Tibial artery (tissue), 4 donors: ENCODE results near the gene ZNF74.
A peak's percentile ranks its signal among the peaks of the same experiment; 100 is the strongest.
"Not testable (repeated sequence)": the region's sequence is repeated elsewhere in the genome, so short reads cannot be mapped to it uniquely, and the experiment has no call there.

Experiments used
- DNase-seq, 2 donors: peaks; one replicate each; pipeline ENCODE4 v3.0.0-alpha.2; 2019
- H3K27ac ChIP-seq, 2 donors: fragments of 200-600 bp; sonication (generic) in 1 of 2; 1 replicate in 1 of 2; 2 replicates in 1 of 2; pipeline ENCODE4 v1.5.1; 2018 to 2019; ENCODE audit warnings: mild to moderate bottlenecking in 1 of 2
- H3K27me3 ChIP-seq, 2 donors: fragments of 200-600 bp; sonication (generic) in 1 of 2; one replicate each; pipeline versions ENCODE4 v1.5.1 to v1.6.0; 2016 to 2019
- H3K36me3 ChIP-seq, 3 donors: fragments of 200-600 bp; sonication (generic) in 2 of 3; one replicate each; pipeline ENCODE4 v1.5.1; 2016 to 2019; ENCODE audit warnings: mild to moderate bottlenecking in 2 of 3
- H3K4me1 ChIP-seq, 4 donors: fragments of 200-600 bp; sonication (generic) in 2 of 4; 1 replicate in 3 of 4; 2 replicates in 1 of 4; pipeline ENCODE4 v1.5.1; 2016 to 2019
- H3K4me3 ChIP-seq, 2 donors: fragments of 200-600 bp; sonication (generic) in 1 of 2; 1 replicate in 1 of 2; 2 replicates in 1 of 2; pipeline ENCODE4 v1.5.1; 2018 to 2019; ENCODE audit warnings: mild to moderate bottlenecking in 2 of 2
- H3K9me3 ChIP-seq, 3 donors: fragments of 200-600 bp; sonication (generic) in 1 of 3; one replicate each; pipeline ENCODE4 v1.5.1; 2016 to 2019
- intact Hi-C: fragments of 100-400 bp; cut with DNase I; formaldehyde crosslinking; loops from one replicate; pipeline ENCODE4 v1.15.0; 2023; ENCODE audit warnings: low total_unique reads
- TF ChIP-seq, protein P1 (sequence below), 2 experiments: fragments of 200-600 bp in 1 of 2; fragments of 450-650 bp in 1 of 2; IDR thresholded peaks; one replicate each; pipeline ENCODE4 v1.5.1; 2017 to 2019; ENCODE audit warnings: antibody characterized with exemption in 2 of 2, mild to moderate bottlenecking in 1 of 2, moderate library complexity in 1 of 2

The ZNF74 gene

DNA sequence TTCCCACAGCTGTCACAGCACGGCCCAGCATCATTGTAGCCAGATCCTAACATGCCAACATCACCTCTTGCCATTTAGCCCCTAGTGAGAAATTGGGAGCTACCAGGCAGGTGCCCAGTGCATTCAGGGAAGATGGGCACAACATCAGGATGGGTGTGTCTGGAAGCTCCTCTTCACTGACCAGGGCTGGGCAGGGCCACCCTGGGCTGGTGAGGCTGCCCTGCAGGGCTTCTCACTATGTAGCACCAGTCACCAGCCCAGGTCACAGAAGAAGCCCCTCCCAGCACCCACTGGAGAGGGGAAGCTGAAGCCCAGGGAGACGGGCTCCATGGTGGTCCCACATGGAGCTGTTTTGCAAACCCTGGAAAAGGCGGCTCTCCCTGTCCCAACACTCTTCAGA lies 13.9 kb downstream of the ZNF74 start:
- Histone ChIP-seq H3K27me3 (no peaks in the 10 kb centered on the region), H3K4me1 (no peaks in the 10 kb centered on the region), H3K9me3 (no peaks in the 10 kb centered on the region), H3K27ac (no peak overlapping the region), H3K4me3 (no peak overlapping the region), H3K36me3 (peaks cover 18 to 42% (median 35%) of the 10 kb centered on the region in 3 donors)
- peak in 1 of 2 donors; percentile 35 for DNase-seq
- TF ChIP-seq, protein P1, sequence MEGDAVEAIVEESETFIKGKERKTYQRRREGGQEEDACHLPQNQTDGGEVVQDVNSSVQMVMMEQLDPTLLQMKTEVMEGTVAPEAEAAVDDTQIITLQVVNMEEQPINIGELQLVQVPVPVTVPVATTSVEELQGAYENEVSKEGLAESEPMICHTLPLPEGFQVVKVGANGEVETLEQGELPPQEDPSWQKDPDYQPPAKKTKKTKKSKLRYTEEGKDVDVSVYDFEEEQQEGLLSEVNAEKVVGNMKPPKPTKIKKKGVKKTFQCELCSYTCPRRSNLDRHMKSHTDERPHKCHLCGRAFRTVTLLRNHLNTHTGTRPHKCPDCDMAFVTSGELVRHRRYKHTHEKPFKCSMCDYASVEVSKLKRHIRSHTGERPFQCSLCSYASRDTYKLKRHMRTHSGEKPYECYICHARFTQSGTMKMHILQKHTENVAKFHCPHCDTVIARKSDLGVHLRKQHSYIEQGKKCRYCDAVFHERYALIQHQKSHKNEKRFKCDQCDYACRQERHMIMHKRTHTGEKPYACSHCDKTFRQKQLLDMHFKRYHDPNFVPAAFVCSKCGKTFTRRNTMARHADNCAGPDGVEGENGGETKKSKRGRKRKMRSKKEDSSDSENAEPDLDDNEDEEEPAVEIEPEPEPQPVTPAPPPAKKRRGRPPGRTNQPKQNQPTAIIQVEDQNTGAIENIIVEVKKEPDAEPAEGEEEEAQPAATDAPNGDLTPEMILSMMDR (IDR thresholded peaks at IDR 0.05): no peak
- intact Hi-C loops: no loop called here

DNA sequence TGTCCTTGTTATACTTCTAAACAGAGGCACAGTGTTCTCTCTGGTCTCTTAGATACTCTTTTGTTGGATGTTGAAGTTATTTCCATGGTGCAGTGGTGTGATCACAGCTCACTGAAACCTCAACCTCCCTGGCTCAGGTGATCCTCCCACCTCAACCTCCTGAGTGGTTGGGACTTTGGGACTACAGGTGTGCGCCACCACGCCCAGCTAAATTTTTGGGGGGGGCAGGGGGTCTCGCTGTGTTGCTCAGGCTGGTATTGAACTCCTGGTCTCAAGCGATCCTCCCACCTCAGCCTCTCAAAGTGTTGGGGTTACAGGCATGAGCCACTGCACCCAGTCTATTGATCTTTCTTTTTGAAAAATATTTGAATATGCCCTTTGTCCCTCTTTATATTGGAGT lies 14.9 kb downstream of the ZNF74 start:
- H3K36me3 ChIP-seq: peaks cover 18 to 38% (median 33%) of the 10 kb centered on the region in 3 donors
- H3K27me3 ChIP-seq: no peaks in the 10 kb centered on the region
- no peaks in the 10 kb centered on the region for H3K4me1 ChIP-seq
- no peak overlapping the region for H3K27ac ChIP-seq
- intact Hi-C loops: no loop called here
- H3K4me3 ChIP-seq: no peak overlapping the region
- DNase-seq: peak in 1 of 2 donors; percentile 16
- TF ChIP-seq, protein P1 (IDR thresholded peaks at IDR 0.05): no peak
- no peaks in the 10 kb centered on the region for H3K9me3 ChIP-seq

DNA sequence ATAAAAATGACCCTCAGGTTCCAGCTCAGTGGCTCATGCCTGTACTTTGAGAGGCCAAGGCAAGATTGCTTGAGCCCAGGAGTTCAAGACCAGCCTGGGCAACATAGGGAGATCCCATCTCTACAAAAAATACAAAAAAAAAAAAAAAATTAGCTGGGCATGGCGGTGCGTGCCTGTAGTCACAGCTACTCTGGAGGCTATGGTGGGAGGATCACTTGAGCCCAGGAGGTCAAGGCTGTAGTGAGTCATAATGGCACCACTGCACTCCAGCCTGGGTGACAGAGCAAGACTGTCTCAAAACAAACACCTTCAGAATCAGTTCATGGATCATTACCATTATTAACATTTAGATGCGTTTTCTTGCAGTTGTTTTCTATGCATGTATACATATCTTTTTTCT lies 15.4 kb downstream of the ZNF74 start:
- H3K9me3 ChIP-seq, H3K4me1 ChIP-seq, H3K4me3 ChIP-seq, H3K27ac ChIP-seq, H3K27me3 ChIP-seq, intact Hi-C loops: not testable (repeated sequence)
- peak in 1 of 2 donors; percentile 15 for DNase-seq
- H3K36me3 ChIP-seq: peaks cover 18 to 37% (median 28%) of the 10 kb centered on the region in 3 donors

DNA sequence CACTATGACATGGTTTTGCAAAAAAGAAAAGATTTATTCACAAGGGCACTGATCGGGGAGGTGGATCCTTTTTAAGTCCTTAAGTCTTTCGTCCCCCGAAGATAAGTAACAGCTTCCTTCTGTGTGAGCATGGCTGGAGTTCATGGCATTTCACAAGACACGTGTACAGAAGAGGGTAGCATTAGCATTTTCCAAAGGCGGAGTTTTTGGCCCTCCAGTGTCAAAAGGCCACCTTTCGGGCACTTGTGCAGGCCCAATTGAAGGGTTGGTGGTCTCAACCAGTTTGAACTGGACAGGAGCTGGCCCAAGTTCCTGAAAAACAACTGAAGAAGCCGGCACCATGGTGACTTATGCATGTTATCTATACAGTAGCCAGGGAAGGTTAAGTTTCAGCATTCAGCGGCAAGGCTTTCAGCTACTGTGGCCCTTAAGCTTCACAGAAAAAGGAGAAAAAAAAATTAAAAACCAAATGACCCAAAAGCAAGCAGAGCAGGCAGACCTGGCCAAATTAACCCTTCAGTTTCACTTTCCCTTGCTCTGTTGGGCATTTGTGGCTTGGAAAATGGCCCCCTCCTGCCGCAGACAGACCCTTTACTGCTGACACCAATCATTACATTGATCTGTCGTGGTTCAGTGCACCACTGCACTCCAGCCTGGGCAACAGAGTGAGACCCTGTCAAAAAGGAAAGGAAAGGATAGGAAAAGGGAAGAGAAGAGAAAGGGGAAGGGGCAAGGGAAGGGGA lies 18.7 kb downstream of the ZNF74 start:
- intact Hi-C loops: no loop called here
- H3K27me3 ChIP-seq: no peaks in the 10 kb centered on the region
- no peak overlapping the region for H3K27ac ChIP-seq
- DNase-seq: peak in 1 of 2 donors; percentile 23
- H3K4me3 ChIP-seq: no peak overlapping the region
- TF ChIP-seq, protein P1 (IDR thresholded peaks at IDR 0.05): no peak
- H3K4me1 ChIP-seq: no peaks in the 10 kb centered on the region
- H3K36me3 ChIP-seq: peaks cover 0 to 5% (median 0%) of the 10 kb centered on the region in 3 donors
- no peaks in the 10 kb centered on the region for H3K9me3 ChIP-seq

DNA sequence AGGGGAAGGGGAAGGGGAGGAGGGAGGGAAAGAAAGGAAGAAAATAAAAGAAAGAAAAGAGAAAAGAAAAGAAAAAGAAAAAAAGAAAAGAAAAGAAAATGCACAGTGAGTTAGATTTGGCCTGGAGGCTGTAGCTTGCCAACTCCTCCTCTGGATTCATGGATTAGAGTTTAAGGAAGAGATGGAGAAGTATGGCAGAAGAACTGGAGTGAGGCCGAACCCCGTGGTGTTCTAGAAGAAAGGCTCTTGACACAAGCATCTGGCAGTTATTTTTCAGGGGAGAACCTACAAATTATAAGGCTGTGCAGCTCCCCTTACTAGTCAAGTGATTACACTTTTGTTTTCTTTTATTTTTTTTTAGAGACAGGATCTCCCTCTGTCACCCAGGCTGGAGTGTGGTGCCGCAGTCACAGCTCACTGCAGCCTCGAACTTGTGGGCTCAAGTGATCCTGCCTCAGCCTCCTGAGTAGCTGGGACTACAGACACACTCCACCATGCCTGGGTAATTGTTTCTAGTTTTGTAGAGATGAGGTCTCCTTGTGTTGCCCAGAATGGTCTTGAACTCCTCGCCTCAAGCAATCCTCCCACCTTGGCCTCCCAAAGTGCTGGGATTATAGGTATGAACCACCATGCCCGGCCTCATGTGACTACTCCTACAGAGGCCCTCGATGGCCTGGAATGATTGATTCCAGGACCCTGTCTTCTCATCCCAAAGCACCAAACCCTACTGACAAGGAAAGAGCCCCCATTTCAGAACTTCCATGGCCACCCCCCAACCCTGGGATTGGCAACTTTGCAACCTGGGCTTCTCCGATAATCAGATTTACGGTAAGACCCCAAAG lies 19.5 kb downstream of the ZNF74 start:
- DNase-seq: peak in 1 of 2 donors; percentile 3
- peaks cover 0 to 2% (median 1%) of the 10 kb centered on the region in 4 donors for H3K4me1 ChIP-seq
- H3K36me3 ChIP-seq: no peaks in the 10 kb centered on the region
- H3K27ac ChIP-seq: no peak overlapping the region
- intact Hi-C loops: no loop called here
- H3K27me3 ChIP-seq: no peaks in the 10 kb centered on the region
- H3K4me3 ChIP-seq: no peak overlapping the region
- TF ChIP-seq, protein P1 (IDR thresholded peaks at IDR 0.05): no peak
- no peaks in the 10 kb centered on the region for H3K9me3 ChIP-seq

DNA sequence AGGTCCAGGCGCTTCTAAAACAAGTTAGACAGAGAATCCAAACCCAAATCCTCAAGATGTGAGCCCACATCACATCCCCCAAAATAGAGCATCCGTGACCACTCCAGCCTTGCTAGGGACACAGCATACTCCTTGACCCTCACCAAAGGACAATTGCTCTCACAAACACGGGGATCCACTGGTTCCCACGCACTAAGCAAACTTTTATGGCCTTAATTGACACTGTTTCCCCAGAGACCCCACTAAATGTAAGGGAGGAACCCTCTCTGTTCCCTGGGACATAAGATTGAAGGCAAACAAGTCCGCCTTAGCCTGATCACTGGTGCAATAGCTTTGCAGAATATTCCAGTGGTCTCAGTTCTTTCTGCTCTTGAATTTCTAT lies 20.1 kb downstream of the ZNF74 start:
- Histone ChIP-seq H3K4me3 (no peak overlapping the region), H3K36me3 (no peaks in the 10 kb centered on the region), H3K27me3 (no peaks in the 10 kb centered on the region), H3K4me1 (peaks cover 0 to 5% (median 2%) of the 10 kb centered on the region in 4 donors), H3K9me3 (no peaks in the 10 kb centered on the region), H3K27ac (no peak overlapping the region)
- TF ChIP-seq, protein P1 (IDR thresholded peaks at IDR 0.05): no peak
- DNase-seq: no peak
- intact Hi-C loops: no loop called here
